SU-DHL-6 (cell line): ENCODE data around the gene PTPN18.

ENCODE experiments used
- H2AFZ ChIP-seq: fragments of 200-600 bp; sonication (generic); 2 replicates; pipeline ENCODE4 v1.6.1; 2014; ENCODE audit warnings: low read depth, mild to moderate bottlenecking, moderate library complexity, mixed read lengths, antibody characterized with exemption, low read length; ENCODE audit not compliant: severe bottlenecking
- H3F3A ChIP-seq: fragments of 200-600 bp; shearing (Covaris generic); 2 replicates; pipeline ENCODE4 v1.6.0; 2016; ENCODE audit warnings: antibody characterized with exemption, mild to moderate bottlenecking; ENCODE audit not compliant: insufficient read depth
- H3K27ac ChIP-seq: fragments of 200-600 bp; sonication (generic); 2 replicates; pipeline ENCODE4 v1.5.1; 2016; ENCODE audit warnings: low read depth, mild to moderate bottlenecking, low read length, moderate library complexity, mixed read lengths
- H3K27me3 ChIP-seq: fragments of 200-600 bp; sonication (generic), shearing (Covaris generic); 2 replicates; pipeline ENCODE4 v1.6.0; 2014; ENCODE audit warnings: mild to moderate bottlenecking, low read length
- H3K36me3 ChIP-seq: fragments of 200-600 bp; sonication (generic); 2 replicates; pipeline ENCODE4 v1.6.1; 2014; ENCODE audit warnings: mild to moderate bottlenecking, low read length, mixed read lengths
- H3K4me2 ChIP-seq: fragments of 300-600, 200-600 bp; shearing (Covaris generic), sonication (generic); 2 replicates; pipeline ENCODE4 v1.6.0; 2014; ENCODE audit warnings: low read length, low read depth, mild to moderate bottlenecking; ENCODE audit not compliant: poor library complexity, severe bottlenecking
- H3K4me3 ChIP-seq: fragments of 200-600 bp; sonication (generic); 2 replicates; pipeline ENCODE4 v1.5.1; 2014; ENCODE audit warnings: antibody characterized with exemption, low read length, mild to moderate bottlenecking, mixed read lengths; ENCODE audit not compliant: insufficient read depth, poor library complexity, severe bottlenecking
- H3K79me2 ChIP-seq: fragments of 200-600 bp; sonication (generic); 2 replicates; pipeline ENCODE4 v1.6.1; 2014; ENCODE audit warnings: mild to moderate bottlenecking, low read length, moderate library complexity; ENCODE audit not compliant: insufficient read depth
- H3K9ac ChIP-seq: fragments of 200-600 bp; sonication (generic); 2 replicates; pipeline ENCODE4 v1.7.0; 2014; ENCODE audit warnings: mild to moderate bottlenecking, low read length
- H3K9me2 ChIP-seq: fragments of 200-600 bp; sonication (generic); replicated peaks from 2 replicates; pipeline ENCODE4 v1.6.1; 2014; ENCODE audit warnings: low read length; ENCODE audit not compliant: insufficient read depth
- H3K9me3 ChIP-seq: fragments of 200-600 bp; sonication (generic); 2 replicates; pipeline ENCODE4 v1.6.1; 2014; ENCODE audit warnings: low read length, mixed read lengths; ENCODE audit not compliant: insufficient read depth
- H4K20me1 ChIP-seq: fragments of 200-600 bp; sonication (generic); 2 replicates; pipeline ENCODE4 v1.6.1; 2014; ENCODE audit warnings: low read depth, mild to moderate bottlenecking, antibody characterized with exemption, low read length, moderate library complexity, mixed read lengths
- EZH2phosphoT487 ChIP-seq: fragments of 200-600 bp; sonication (generic), shearing (Covaris generic); conservative IDR thresholded peaks from 2 replicates; pipeline ENCODE4 v1.6.1; 2018; ENCODE audit warnings: mild to moderate bottlenecking, antibody characterized with exemption, low read length, moderate library complexity, mixed read lengths
- TF ChIP-seq, protein P1 (sequence below): fragments of 200-600 bp; sonication (generic); IDR thresholded peaks from one replicate; pipeline ENCODE4 v1.5.1; 2017; ENCODE audit warnings: antibody characterized with exemption, mild to moderate bottlenecking, low read length, moderate library complexity; ENCODE audit not compliant: insufficient read depth, poor library complexity, severe bottlenecking

PTPN18 gene

GRCh38 chr2:130376433-130377293 lies 20.8 kb downstream of the PTPN18 start:
- no peak overlapping the region for H3K4me3 ChIP-seq
- no peaks in the 10 kb centered on the region for H4K20me1 ChIP-seq
- H3K9me2 ChIP-seq = no peaks in the 10 kb centered on the region
- TF ChIP-seq, protein P1, sequence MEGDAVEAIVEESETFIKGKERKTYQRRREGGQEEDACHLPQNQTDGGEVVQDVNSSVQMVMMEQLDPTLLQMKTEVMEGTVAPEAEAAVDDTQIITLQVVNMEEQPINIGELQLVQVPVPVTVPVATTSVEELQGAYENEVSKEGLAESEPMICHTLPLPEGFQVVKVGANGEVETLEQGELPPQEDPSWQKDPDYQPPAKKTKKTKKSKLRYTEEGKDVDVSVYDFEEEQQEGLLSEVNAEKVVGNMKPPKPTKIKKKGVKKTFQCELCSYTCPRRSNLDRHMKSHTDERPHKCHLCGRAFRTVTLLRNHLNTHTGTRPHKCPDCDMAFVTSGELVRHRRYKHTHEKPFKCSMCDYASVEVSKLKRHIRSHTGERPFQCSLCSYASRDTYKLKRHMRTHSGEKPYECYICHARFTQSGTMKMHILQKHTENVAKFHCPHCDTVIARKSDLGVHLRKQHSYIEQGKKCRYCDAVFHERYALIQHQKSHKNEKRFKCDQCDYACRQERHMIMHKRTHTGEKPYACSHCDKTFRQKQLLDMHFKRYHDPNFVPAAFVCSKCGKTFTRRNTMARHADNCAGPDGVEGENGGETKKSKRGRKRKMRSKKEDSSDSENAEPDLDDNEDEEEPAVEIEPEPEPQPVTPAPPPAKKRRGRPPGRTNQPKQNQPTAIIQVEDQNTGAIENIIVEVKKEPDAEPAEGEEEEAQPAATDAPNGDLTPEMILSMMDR = no peak
- no peak for TF ChIP-seq EZH2phosphoT487
- H3K9ac ChIP-seq = no peak overlapping the region
- no peak overlapping the region for H3K4me2 ChIP-seq
- H3K79me2 ChIP-seq = peaks cover 21% of the 10 kb centered on the region; the same call in 1 of the 2 replicates
- H3K9me3 ChIP-seq = no peaks in the 10 kb centered on the region
- H3K36me3 ChIP-seq = no peaks in the 10 kb centered on the region
- no peaks in the 10 kb centered on the region for H3F3A ChIP-seq
- no peaks in the 10 kb centered on the region for H3K27me3 ChIP-seq
- no peak overlapping the region for H3K27ac ChIP-seq
- H2AFZ ChIP-seq = no peak overlapping the region

DNA sequence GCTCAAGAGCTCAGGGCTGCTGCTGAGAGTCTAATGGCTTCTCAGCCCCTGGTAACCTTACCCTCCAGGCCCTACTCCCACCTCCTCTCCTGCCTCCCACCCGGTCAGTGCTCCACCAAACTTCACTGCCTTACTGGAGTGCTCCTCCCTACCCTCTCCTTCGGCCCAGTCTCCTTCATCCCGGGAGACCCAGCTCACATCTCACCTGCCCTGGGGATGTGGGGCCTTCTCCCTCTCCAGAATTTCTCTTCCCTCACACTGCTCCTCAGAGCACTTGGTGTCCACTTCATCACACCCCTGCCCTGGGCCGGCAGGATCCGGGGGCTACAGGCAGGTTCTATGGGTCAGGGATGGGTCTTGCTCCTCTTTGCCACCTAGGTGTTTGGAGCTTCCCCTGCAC lies 21.6 kb downstream of the PTPN18 start:
- no peaks in the 10 kb centered on the region for H4K20me1 ChIP-seq
- H3F3A ChIP-seq = no peaks in the 10 kb centered on the region
- no peak overlapping the region for H3K9ac ChIP-seq
- H3K27ac ChIP-seq = no peak overlapping the region
- TF ChIP-seq, protein P1 = no peak
- no peak for TF ChIP-seq EZH2phosphoT487
- H3K79me2 ChIP-seq = peaks cover 21% of the 10 kb centered on the region; the same call in 1 of the 2 replicates
- H3K27me3 ChIP-seq = no peaks in the 10 kb centered on the region
- H3K9me3 ChIP-seq = no peaks in the 10 kb centered on the region
- no peaks in the 10 kb centered on the region for H3K36me3 ChIP-seq
- H3K9me2 ChIP-seq = no peaks in the 10 kb centered on the region
- H3K4me3 ChIP-seq = no peak overlapping the region
- no peak overlapping the region for H2AFZ ChIP-seq
- H3K4me2 ChIP-seq = no peak overlapping the region

GRCh38 chr2:130378206-130378897 lies 22.5 kb downstream of the PTPN18 start:
- Histone ChIP-seq H4K20me1 (no peaks in the 10 kb centered on the region), H3K4me2 (no peak overlapping the region), H3K79me2 (peaks cover 13% of the 10 kb centered on the region; the same call in 1 of the 2 replicates), H3K4me3 (no peak overlapping the region), H3K9me3 (no peaks in the 10 kb centered on the region), H3F3A (no peaks in the 10 kb centered on the region), H3K9me2 (no peaks in the 10 kb centered on the region), H3K36me3 (no peaks in the 10 kb centered on the region), H2AFZ (no peak overlapping the region), H3K9ac (no peak overlapping the region), H3K27me3 (no peaks in the 10 kb centered on the region), H3K27ac (no peak overlapping the region)
- TF ChIP-seq EZH2phosphoT487 = no peak
- TF ChIP-seq, protein P1 = no peak
